ENCODE results near the gene RBM20. TPM values are rescaled to one million over a fixed set of nuclear protein-coding genes. Genes with fewer than 3 reads are reported as not detected.

Gene RBM20
- total and polyA plus RNA-seq, 2 experiments from 2014 or later: 3.7 to 4.0 TPM

DNA sequence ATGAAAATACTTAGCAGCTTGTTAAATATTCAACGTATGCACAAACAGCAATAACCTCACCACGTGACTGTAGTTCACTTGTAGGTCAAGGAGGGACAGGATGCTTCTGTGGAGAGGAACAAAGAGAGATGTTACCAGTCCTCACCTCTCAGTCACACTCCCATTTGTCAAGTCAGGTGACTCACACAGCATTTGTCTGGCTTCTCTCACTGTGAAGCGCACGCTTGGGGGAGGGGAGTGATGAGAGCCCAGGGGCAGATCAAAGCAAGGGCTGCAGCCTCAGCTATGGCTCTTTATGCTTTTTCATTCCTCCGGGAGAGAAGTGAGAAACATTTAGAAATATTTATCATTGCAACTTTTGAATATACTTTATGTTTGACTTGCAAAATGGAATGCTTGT, 2.9 kb upstream of the RBM20 start:
- H3K36me3 ChIP-seq (replicated peaks; ENCODE audit: insufficient read depth, low read depth): no peaks in the 10 kb centered on the region
- H3K27me3 ChIP-seq: peaks cover 41% of the 10 kb centered on the region

GRCh38 chr10:110642204-110643034, 1.7 kb upstream of the RBM20 start:
- Histone ChIP-seq H3K27ac (no peak overlapping the region), H3K4me3 (peak overlapping the region; percentile 31), H3K36me3 (replicated peaks; ENCODE audit: insufficient read depth, low read depth) (no peaks in the 10 kb centered on the region), H3K27me3 (peaks cover 43% of the 10 kb centered on the region), H3K4me1 (ENCODE audit: insufficient read depth) (peaks cover 16% of the 10 kb centered on the region), H3K9me2 (replicated peaks; ENCODE audit: insufficient read depth) (no peaks in the 10 kb centered on the region), H2AFZ (no peak overlapping the region), H3K9me3 (ENCODE audit: low read depth) (no peaks in the 10 kb centered on the region), H4K20me1 (ENCODE audit: insufficient read depth, poor library complexity, severe bottlenecking) (no peaks in the 10 kb centered on the region), H3K4me2 (peak overlapping the region; percentile 96), H3K79me2 (no peaks in the 10 kb centered on the region)
- WGBS (ENCODE audit: low lambda C conversion rate, missing lambda C conversion rate): 33% methylated on average over 14 of the region's 14 CpGs
- no peak for DNase-seq (ENCODE audit: low spot score)
- TF ChIP-seq EZH2phosphoT487 (IDR thresholded peaks at IDR 0.05; ENCODE audit: low read depth, severe bottlenecking, unreplicated experiment): no peak
- no peak for TF ChIP-seq EZH2 (IDR thresholded peaks at IDR 0.05; ENCODE audit: borderline replicate concordance)
- TF ChIP-seq, protein P1, sequence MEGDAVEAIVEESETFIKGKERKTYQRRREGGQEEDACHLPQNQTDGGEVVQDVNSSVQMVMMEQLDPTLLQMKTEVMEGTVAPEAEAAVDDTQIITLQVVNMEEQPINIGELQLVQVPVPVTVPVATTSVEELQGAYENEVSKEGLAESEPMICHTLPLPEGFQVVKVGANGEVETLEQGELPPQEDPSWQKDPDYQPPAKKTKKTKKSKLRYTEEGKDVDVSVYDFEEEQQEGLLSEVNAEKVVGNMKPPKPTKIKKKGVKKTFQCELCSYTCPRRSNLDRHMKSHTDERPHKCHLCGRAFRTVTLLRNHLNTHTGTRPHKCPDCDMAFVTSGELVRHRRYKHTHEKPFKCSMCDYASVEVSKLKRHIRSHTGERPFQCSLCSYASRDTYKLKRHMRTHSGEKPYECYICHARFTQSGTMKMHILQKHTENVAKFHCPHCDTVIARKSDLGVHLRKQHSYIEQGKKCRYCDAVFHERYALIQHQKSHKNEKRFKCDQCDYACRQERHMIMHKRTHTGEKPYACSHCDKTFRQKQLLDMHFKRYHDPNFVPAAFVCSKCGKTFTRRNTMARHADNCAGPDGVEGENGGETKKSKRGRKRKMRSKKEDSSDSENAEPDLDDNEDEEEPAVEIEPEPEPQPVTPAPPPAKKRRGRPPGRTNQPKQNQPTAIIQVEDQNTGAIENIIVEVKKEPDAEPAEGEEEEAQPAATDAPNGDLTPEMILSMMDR (IDR thresholded peaks at IDR 0.05; ENCODE audit: poor library complexity): no peak

More for the DNA sequence above, 2.9 kb upstream of the RBM20 start:
- H3K4me3 ChIP-seq: no peak overlapping the region
- TF ChIP-seq, protein P1 (IDR thresholded peaks at IDR 0.05; ENCODE audit: poor library complexity): no peak
- TF ChIP-seq EZH2 (IDR thresholded peaks at IDR 0.05; ENCODE audit: borderline replicate concordance): no peak
- TF ChIP-seq EZH2phosphoT487 (IDR thresholded peaks at IDR 0.05; ENCODE audit: low read depth, severe bottlenecking, unreplicated experiment): no peak
- no peaks in the 10 kb centered on the region for H3K9me3 ChIP-seq (ENCODE audit: low read depth)
- no peaks in the 10 kb centered on the region for H3K9me2 ChIP-seq (replicated peaks; ENCODE audit: insufficient read depth)
- no peaks in the 10 kb centered on the region for H4K20me1 ChIP-seq (ENCODE audit: insufficient read depth, poor library complexity, severe bottlenecking)
- no peak overlapping the region for H3K27ac ChIP-seq
- peak overlapping the region; percentile 1 for H3K4me2 ChIP-seq
- peak; percentile 68 for DNase-seq (ENCODE audit: low spot score)
- H3K4me1 ChIP-seq (ENCODE audit: insufficient read depth): peaks cover 16% of the 10 kb centered on the region
- no peak overlapping the region for H2AFZ ChIP-seq
- 7% methylated on average over 5 of the region's 5 CpGs for WGBS (ENCODE audit: low lambda C conversion rate, missing lambda C conversion rate)
- H3K79me2 ChIP-seq: no peaks in the 10 kb centered on the region

DNA sequence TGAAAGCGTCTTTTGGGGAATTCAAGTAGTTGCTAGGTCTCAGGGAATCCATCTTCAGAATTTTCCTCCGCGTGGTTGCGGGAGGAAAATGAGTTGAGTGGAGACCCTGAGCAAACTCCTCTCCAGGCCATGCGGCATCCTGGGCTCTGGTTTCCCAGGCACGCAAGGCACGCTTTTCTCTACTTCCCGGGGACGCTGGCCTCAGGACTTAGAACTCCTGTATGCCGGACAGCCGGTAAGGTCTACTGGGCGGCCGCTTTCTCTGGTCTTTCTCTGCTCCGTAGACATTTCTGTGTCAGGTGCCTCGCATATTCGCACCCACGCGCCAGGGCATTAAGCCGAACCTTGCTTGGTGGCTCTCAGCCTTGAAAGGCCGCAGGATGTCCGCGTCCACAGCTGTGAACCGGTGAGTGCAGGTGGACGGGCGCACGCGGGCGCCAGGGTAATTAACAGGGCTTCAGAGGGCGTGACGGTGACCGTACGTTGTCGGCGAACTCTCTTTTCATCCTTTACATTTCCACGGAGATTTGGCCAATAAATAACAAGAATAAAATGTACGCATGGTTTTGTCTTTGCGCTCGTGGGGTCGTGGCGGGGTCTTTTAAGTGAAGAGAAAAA, 992 bp upstream of the RBM20 start:
- H3K27me3 ChIP-seq: peaks cover 47% of the 10 kb centered on the region
- H2AFZ ChIP-seq: peak overlapping the region; percentile 58
- 2% methylated on average over 40 of the region's 40 CpGs for WGBS (ENCODE audit: low lambda C conversion rate, missing lambda C conversion rate)
- peak overlapping the region; percentile 96 for H3K4me2 ChIP-seq
- DNase-seq (ENCODE audit: low spot score): peak; percentile 33
- H3K9me3 ChIP-seq (ENCODE audit: low read depth): no peaks in the 10 kb centered on the region
- H4K20me1 ChIP-seq (ENCODE audit: insufficient read depth, poor library complexity, severe bottlenecking): no peaks in the 10 kb centered on the region
- peak overlapping the region; percentile 31 for H3K4me3 ChIP-seq
- no peaks in the 10 kb centered on the region for H3K9me2 ChIP-seq (replicated peaks; ENCODE audit: insufficient read depth)
- H3K4me1 ChIP-seq (ENCODE audit: insufficient read depth): peaks cover 16% of the 10 kb centered on the region
- no peaks in the 10 kb centered on the region for H3K36me3 ChIP-seq (replicated peaks; ENCODE audit: insufficient read depth, low read depth)
- H3K79me2 ChIP-seq: no peaks in the 10 kb centered on the region
- TF ChIP-seq, protein P1 (IDR thresholded peaks at IDR 0.05; ENCODE audit: poor library complexity): no peak
- TF ChIP-seq EZH2phosphoT487 (IDR thresholded peaks at IDR 0.05; ENCODE audit: low read depth, severe bottlenecking, unreplicated experiment): peak; percentile 48
- no peak for TF ChIP-seq EZH2 (IDR thresholded peaks at IDR 0.05; ENCODE audit: borderline replicate concordance)
- H3K27ac ChIP-seq: no peak overlapping the region

Data from hepatocyte (in vitro differentiated cells).